Activated CD8-positive, alpha-beta memory T cell treated with anti-CD3 and anti-CD28 coated beads, Interleukin-2, amount 10 ng/mL, durations not matched to agents 7 days and 5 days (primary cell): ENCODE measurements around the gene FAM9C. TPM values are rescaled to one million over a fixed set of nuclear protein-coding genes. Genes with fewer than 3 reads are reported as not detected.
"Not testable (repeated sequence)": the region's sequence is repeated elsewhere in the genome, so short reads cannot be mapped to it uniquely, and the experiment has no call there.

Experiments
- ATAC-seq: fragments of 150-1000 bp; cut with Tn5 transposase; one replicate; pipeline ENCODE4 v1.10.0; 2021; ENCODE audit warnings: moderate library complexity
- CTCF ChIA-PET: fragments of 350-600 bp; sonication (Branson Sonifier 250); formaldehyde crosslinking; loops from one replicate; lab custom pipeline; 2021; ENCODE audit warnings: antibody characterized with exemption; lab: Charles Lee
- DNase-seq: peaks from one replicate; pipeline ENCODE4 v3.0.0-alpha.2; 2020
- H3K27ac Mint-ChIP-seq: one replicate; pipeline ENCODE4 v1.8.0; 2021; ENCODE audit warnings: mild to moderate bottlenecking, mixed read lengths
- H3K27me3 Mint-ChIP-seq: one replicate; pipeline ENCODE4 v1.8.0; 2021; ENCODE audit warnings: mixed read lengths
- H3K36me3 Mint-ChIP-seq: one replicate; pipeline ENCODE4 v1.8.0; 2021; ENCODE audit warnings: mild to moderate bottlenecking, mixed read lengths
- H3K4me1 Mint-ChIP-seq: one replicate; pipeline ENCODE4 v1.8.0; 2021; ENCODE audit warnings: mixed read lengths
- H3K4me3 Mint-ChIP-seq: one replicate; pipeline ENCODE4 v1.8.0; 2021; ENCODE audit warnings: mild to moderate bottlenecking, moderate library complexity, mixed read lengths
- H3K9me3 Mint-ChIP-seq: one replicate; pipeline ENCODE4 v1.8.0; 2022; ENCODE audit warnings: low read depth, mixed read lengths
- total RNA-seq, 2 experiments: library from RNA; stranded (reverse); gene quantifications; one replicate each; pipeline ENCODE4 v1.2.3, GENCODE V29; 2021

The FAM9C gene
- total RNA-seq = not detected

DNA sequence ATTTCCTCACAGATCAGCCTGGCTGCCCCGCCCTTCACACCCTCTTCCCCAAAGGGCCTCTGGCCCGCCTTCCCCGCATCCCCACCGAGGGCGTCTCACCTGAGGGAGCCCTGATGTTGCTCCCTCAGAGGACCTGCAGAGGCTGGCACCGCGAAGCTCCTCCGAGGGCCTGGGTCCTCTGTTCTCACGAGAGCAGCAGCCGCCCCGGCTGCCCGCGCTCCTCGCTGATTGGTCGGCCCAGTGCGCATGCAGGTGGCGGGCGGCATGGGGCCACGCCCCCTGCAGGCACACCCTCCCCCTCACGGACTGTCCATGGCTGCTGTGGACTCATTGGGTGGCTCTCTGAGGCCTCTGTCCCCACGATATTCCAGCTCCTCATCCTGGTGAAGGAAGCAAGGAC, at the start of gene FAM9C:
Gene FAM9C, minus strand, starts transcription at position 180 of the 400 bp plus-strand sequence. CDS start 831 bp downstream, outside the sequence.
- Mint-ChIP-seq H3K27ac (no peak within 1 kb of the TSS), H3K27me3 (no peaks in the 10 kb centered on the region), H3K36me3 (peaks cover 1% of the 10 kb centered on the region), H3K4me3 (no peak within 1 kb of the TSS), H3K4me1 (peaks cover 19% of the 10 kb centered on the region), H3K9me3 (no peaks in the 10 kb centered on the region)
- CTCF ChIA-PET = no interaction called here
- no peak for ATAC-seq
- no peak for DNase-seq

- Mint-ChIP-seq H3K4me1 (peaks cover 79% of the 10 kb centered on the region), H3K36me3 (peaks cover 5% of the 10 kb centered on the region), H3K27me3 (no peaks in the 10 kb centered on the region), H3K27ac (peak overlapping the region; percentile 95), H3K9me3 (no peaks in the 10 kb centered on the region), H3K4me3 (peak overlapping the region; percentile 71)
- DNase-seq (peak; percentile 43), ATAC-seq (no peak)
- CTCF ChIA-PET = interaction anchor here (1.4 to 14.0 kb wide), 9 partner anchors 8 to 396 kb away, joined by 4 to 167 read pairs (median 30); partner anchors contain the start of gene TMSB4X
These were observed 49.2 kb upstream of the FAM9C start for GRCh38 chrX:13093529-13094140.

GRCh38 chrX:13092455-13092941, 48.1 kb upstream of the FAM9C start:
- Mint-ChIP-seq H3K9me3 (no peaks in the 10 kb centered on the region), H3K4me1 (peaks cover 83% of the 10 kb centered on the region), H3K36me3 (no peaks in the 10 kb centered on the region), H3K27me3 (no peaks in the 10 kb centered on the region), H3K4me3 (peak overlapping the region; percentile 71), H3K27ac (peak overlapping the region; percentile 95)
- DNase-seq (peak; percentile 93), ATAC-seq (peak; percentile 74)
- CTCF ChIA-PET = interaction anchor here (0.7 to 14.0 kb wide), 23 partner anchors 9 to 401 kb away, joined by 3 to 167 read pairs (median 7); partner anchors contain the start of gene TMSB4X

- Mint-ChIP-seq H3K4me1 (peaks cover 85% of the 10 kb centered on the region), H3K36me3 (no peaks in the 10 kb centered on the region), H3K27me3 (no peaks in the 10 kb centered on the region), H3K4me3 (peak overlapping the region; percentile 52), H3K27ac (peak overlapping the region; percentile 95), H3K9me3 (no peaks in the 10 kb centered on the region)
- CTCF ChIA-PET = interaction anchor here (1.0 to 14.0 kb wide), 14 partner anchors 8 to 403 kb away, joined by 3 to 167 read pairs (median 8); partner anchors contain the start of gene TMSB4X
- peak; percentile 69 for DNase-seq
- ATAC-seq = peak; percentile 6
These were observed 46.8 kb upstream of the FAM9C start for GRCh38 chrX:13091111-13091765.

DNA sequence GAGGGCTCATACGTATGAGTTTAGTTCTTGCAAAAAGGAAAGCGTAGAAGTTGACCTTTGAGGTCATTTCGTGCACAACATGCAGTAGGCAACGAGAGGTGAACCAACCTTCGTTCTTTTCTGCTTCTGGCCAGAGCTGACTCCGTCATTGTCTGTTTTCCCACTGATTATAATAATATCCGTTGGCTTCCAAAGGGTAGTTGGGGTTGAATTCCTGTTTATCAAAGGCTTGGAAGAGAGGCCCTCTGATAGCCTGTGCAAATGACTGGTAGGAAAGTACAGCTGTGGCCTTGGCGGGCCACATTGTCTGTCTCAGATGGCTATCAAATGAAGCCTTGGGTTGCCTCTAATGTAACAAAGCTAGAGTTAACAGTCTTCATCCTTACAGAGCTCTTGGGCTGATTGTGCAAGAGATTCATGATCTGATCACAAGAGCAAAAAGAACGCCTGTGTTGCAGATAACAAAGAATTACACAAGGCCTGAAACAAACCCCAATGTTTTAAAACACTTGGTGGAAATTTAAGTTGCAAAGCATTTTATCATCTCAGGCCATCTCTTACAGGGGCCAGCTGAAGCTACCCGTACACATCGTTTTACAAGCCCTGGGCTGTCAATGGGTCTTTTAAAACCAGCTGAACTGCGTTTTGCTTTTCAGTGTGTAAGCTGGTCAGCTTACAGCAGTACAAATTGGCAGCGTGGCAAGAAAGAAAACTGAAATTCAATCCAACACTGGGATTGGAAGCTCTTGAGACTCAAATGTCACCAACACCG, 46.1 kb upstream of the FAM9C start:
- Mint-ChIP-seq H3K27me3 (no peaks in the 10 kb centered on the region), H3K4me3 (peak overlapping the region; percentile 52), H3K4me1 (peaks cover 81% of the 10 kb centered on the region), H3K9me3 (no peaks in the 10 kb centered on the region), H3K27ac (peak overlapping the region; percentile 95), H3K36me3 (no peaks in the 10 kb centered on the region)
- ATAC-seq (no peak), DNase-seq (peak; percentile 52)
- CTCF ChIA-PET = interaction anchor here (1.0 to 14.0 kb wide), 12 partner anchors 9 to 399 kb away, joined by 3 to 167 read pairs (median 10); partner anchors contain the start of gene TMSB4X

- Mint-ChIP-seq H3K4me3 (peak overlapping the region; percentile 52), H3K36me3 (no peaks in the 10 kb centered on the region), H3K27me3 (no peaks in the 10 kb centered on the region), H3K27ac (peak overlapping the region; percentile 95), H3K4me1 (peaks cover 80% of the 10 kb centered on the region), H3K9me3 (no peaks in the 10 kb centered on the region)
- CTCF ChIA-PET = interaction anchor here (3.3 to 14.0 kb wide), 5 partner anchors 88 to 144 kb away, joined by 13 to 167 read pairs (median 93); partner anchors contain the start of gene TMSB4X
- ATAC-seq = no peak
- no peak for DNase-seq
These were observed 45.6 kb upstream of the FAM9C start for GRCh38 chrX:13090027-13090338.

GRCh38 chrX:13088156-13088487, 43.7 kb upstream of the FAM9C start:
- Mint-ChIP-seq H3K27ac (peak overlapping the region; percentile 96), H3K4me3 (peak overlapping the region; percentile 75), H3K9me3 (no peaks in the 10 kb centered on the region), H3K27me3 (no peaks in the 10 kb centered on the region), H3K36me3 (no peaks in the 10 kb centered on the region), H3K4me1 (peaks cover 78% of the 10 kb centered on the region)
- CTCF ChIA-PET = interaction anchor here (1.4 to 14.0 kb wide), 7 partner anchors 11 to 142 kb away, joined by 3 to 167 read pairs (median 7); partner anchors contain the start of gene TMSB4X
- peak; percentile 4 for ATAC-seq
- DNase-seq = peak; percentile 54

DNA sequence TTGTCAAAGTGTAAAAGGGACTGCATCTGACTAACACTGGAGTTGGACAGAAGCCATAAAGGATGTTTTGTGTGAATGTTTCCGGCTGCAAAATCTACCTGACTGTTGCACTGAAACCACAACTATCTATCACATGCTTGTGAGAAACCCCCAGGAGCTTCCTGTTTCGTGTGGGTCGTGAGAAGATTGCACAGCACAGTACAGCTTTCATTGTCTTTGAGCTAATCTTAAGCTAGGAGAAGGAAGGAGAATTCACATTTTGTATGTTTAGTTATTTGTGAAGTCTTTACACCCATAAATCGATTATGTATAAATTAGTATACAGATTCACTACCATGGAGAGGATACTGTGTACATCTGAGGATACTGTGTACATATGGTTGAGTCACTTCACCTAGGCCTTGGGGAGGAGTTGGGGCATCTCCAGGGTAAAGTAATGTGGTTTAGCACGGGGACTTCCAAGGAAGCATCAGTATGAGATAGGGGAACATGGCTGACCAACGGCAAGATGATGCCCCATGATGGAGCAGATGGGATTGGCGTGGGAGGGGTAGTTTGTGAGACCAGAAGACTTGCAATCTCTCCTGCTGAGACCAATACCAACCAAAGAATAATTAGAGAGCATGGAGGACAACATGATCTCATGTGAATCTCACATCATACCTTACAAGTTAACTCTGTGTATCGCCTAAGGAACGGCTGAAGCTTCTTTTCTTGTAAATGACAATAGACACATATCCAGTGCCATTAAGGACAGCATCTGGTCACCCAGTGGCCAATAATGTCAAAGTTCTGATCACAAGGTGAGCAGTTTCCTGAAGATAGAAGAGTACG, 43.1 kb upstream of the FAM9C start:
- no peaks in the 10 kb centered on the region for H3K27me3 Mint-ChIP-seq
- CTCF ChIA-PET = interaction anchor here (0.9 to 14.0 kb wide), 10 partner anchors 11 to 401 kb away, joined by 3 to 167 read pairs (median 6); partner anchors contain the start of gene TMSB4X
- H3K9me3 Mint-ChIP-seq = no peaks in the 10 kb centered on the region
- DNase-seq (peak; percentile 81), ATAC-seq (peak; percentile 54)
- peak overlapping the region; percentile 96 for H3K27ac Mint-ChIP-seq
- peak overlapping the region; percentile 75 for H3K4me3 Mint-ChIP-seq
- H3K4me1 Mint-ChIP-seq = peaks cover 78% of the 10 kb centered on the region
- H3K36me3 Mint-ChIP-seq = no peaks in the 10 kb centered on the region

- not testable (repeated sequence) for ATAC-seq, DNase-seq, H3K36me3 Mint-ChIP-seq, H3K27me3 Mint-ChIP-seq, H3K9me3 Mint-ChIP-seq
- CTCF ChIA-PET = interaction anchor here (0.9 to 14.0 kb wide), 9 partner anchors 10 to 402 kb away, joined by 3 to 167 read pairs (median 4); partner anchors contain the start of gene TMSB4X
- H3K27ac Mint-ChIP-seq = peak overlapping the region; percentile 96
- H3K4me3 Mint-ChIP-seq = peak overlapping the region; percentile 75
- H3K4me1 Mint-ChIP-seq = peaks cover 81% of the 10 kb centered on the region
These were observed 42.4 kb upstream of the FAM9C start for GRCh38 chrX:13086793-13087321.

- Mint-ChIP-seq H3K9me3 (no peaks in the 10 kb centered on the region), H3K4me1 (peaks cover 80% of the 10 kb centered on the region), H3K27ac (peak overlapping the region; percentile 96), H3K27me3 (no peaks in the 10 kb centered on the region), H3K36me3 (no peaks in the 10 kb centered on the region), H3K4me3 (peak overlapping the region; percentile 75)
- ATAC-seq (no peak), DNase-seq (no peak)
- CTCF ChIA-PET = interaction anchor here (1.2 to 14.0 kb wide), 5 partner anchors 9 to 140 kb away, joined by 4 to 167 read pairs (median 32); partner anchors contain the start of gene TMSB4X
These were observed 41.7 kb upstream of the FAM9C start for GRCh38 chrX:13086076-13086475.

GRCh38 chrX:13085526-13085925, 41.1 kb upstream of the FAM9C start:
- Mint-ChIP-seq H3K27me3 (no peaks in the 10 kb centered on the region), H3K4me1 (peaks cover 80% of the 10 kb centered on the region), H3K36me3 (no peaks in the 10 kb centered on the region), H3K9me3 (no peaks in the 10 kb centered on the region), H3K4me3 (peak overlapping the region; percentile 75), H3K27ac (peak overlapping the region; percentile 96)
- ATAC-seq = peak; percentile 24
- CTCF ChIA-PET = interaction anchor here (0.7 to 14.0 kb wide), 6 partner anchors 8 to 139 kb away, joined by 3 to 167 read pairs (median 18); partner anchors contain the start of gene TMSB4X
- DNase-seq = peak; percentile 79

DNA sequence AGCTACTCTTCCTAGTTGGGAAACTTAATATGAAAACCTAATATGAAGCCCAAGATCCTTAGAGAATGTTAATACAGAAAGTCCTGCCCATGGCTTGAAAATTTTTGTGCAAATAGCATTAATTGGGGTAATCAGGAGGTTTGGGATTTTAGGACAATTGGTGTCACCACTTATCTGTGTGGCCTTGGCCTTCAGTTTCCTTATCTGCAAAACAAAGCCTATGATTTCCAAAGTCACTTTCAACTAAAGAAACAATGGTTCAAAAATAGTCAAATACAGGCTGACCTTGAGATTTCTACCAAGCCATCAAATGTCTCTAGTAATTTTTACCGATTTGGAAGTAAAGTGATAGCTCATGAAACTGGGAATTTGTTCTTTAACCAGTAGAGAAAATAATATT, 40.2 kb upstream of the FAM9C start:
- no peak for DNase-seq
- no peaks in the 10 kb centered on the region for H3K27me3 Mint-ChIP-seq
- H3K36me3 Mint-ChIP-seq = no peaks in the 10 kb centered on the region
- CTCF ChIA-PET = interaction anchor here (2.1 to 14.0 kb wide), 4 partner anchors 78 to 138 kb away, joined by 5 to 167 read pairs (median 62); partner anchors contain the start of gene TMSB4X
- no peaks in the 10 kb centered on the region for H3K9me3 Mint-ChIP-seq
- peaks cover 79% of the 10 kb centered on the region for H3K4me1 Mint-ChIP-seq
- H3K4me3 Mint-ChIP-seq = no peak overlapping the region
- peak overlapping the region; percentile 70 for H3K27ac Mint-ChIP-seq
- no peak for ATAC-seq
